Measurements from ENCODE around the gene AOC1.

Gene AOC1

DNA sequence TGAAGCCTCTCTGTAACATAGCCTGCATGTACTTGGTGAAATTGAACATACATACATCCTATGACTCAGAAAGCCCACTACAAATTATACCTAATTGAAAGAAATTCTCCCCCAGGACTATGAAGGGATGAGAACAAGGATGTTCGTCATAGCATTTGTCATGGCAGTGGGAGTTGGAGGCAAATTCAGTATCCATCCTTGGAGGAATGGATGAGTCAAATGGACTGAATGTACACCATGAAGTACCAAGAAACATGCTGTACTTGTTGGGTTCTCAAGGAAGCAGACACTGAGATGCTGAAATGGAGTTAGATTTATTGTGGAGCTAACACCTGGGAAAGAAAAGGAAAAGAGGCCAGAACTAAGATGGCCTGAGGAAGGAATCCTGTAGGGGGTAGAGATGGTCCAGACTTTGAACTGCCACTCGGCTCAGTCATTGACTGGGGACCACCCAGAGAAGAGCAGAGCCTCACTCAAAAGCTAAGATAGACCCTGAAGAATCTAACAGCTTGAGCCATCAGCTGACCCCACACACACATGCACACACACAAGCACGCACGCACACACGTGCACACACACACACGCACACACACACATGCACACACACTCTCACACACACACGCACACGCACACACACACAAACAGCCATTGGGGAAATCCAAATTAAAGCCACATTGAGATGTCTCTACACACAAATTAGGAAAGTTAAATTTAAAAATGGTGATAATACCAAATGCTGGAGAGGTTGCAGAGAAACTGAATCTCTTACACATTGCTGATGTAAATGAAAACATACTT lies 22.3 kb downstream of the AOC1 start:
- no peak overlapping the region for H3K4me3 ChIP-seq (ENCODE audit: low read depth, low read length)
- TF ChIP-seq, protein P1, sequence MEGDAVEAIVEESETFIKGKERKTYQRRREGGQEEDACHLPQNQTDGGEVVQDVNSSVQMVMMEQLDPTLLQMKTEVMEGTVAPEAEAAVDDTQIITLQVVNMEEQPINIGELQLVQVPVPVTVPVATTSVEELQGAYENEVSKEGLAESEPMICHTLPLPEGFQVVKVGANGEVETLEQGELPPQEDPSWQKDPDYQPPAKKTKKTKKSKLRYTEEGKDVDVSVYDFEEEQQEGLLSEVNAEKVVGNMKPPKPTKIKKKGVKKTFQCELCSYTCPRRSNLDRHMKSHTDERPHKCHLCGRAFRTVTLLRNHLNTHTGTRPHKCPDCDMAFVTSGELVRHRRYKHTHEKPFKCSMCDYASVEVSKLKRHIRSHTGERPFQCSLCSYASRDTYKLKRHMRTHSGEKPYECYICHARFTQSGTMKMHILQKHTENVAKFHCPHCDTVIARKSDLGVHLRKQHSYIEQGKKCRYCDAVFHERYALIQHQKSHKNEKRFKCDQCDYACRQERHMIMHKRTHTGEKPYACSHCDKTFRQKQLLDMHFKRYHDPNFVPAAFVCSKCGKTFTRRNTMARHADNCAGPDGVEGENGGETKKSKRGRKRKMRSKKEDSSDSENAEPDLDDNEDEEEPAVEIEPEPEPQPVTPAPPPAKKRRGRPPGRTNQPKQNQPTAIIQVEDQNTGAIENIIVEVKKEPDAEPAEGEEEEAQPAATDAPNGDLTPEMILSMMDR (IDR thresholded peaks at IDR 0.05; ENCODE audit: low read depth, low read length), result no peak

DNA sequence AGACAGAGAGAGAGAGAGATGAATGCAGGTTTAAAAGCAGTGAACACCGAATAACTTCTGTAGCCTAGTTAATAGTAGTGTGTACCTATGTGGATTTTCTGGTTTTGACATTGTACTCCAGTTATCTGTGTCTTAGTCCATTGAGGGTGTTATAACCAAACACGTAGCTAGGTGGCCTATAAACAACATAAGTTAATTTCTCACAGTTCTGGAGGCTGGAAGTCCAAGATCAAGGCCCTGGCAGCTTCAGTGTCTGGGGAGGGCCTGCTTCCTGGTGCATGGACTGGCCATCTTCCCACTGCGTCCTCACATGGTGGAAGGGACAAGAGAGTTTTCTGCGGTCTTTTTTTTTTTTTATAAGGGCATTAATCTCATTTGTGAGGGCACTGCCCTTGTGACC lies 23.5 kb downstream of the AOC1 start:
- TF ChIP-seq, protein P1 (IDR thresholded peaks at IDR 0.05; ENCODE audit: low read depth, low read length), result no peak
- H3K4me3 ChIP-seq (ENCODE audit: low read depth, low read length), result no peak overlapping the region

DNA sequence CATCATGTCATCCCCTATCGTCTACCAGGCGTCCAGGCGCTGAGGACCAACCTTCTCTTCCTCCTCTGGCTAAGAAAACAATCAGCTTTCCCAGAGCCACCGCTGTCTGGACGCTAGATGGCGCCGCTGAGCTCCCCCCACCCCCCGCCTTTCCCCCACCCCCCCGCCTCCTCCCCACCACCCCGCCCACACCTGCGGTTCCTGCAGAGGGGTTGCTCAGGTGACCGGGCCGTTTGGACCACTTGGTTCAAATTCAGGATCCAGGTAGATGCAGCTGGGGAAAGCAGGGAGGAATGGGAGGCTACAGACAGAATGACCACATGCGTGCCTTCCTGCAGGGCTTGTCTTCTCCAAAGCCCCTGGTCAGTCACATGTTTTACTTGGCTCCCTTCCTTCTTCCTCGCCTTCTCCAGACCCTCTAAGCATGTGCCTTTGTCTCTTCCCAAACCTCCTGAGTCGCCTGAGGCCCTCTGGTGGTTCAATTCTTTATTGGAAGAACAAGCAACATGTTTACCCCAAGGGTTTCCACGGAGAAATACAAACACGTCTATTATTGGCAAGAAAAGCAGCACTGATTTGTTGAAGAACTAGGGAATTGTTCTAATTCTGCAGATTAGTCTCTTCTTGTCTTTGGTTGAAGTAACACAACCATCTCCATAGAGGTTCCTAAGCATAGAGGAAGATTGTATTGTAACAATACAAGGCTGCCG lies 24.7 kb downstream of the AOC1 start:
- TF ChIP-seq, protein P1 (IDR thresholded peaks at IDR 0.05; ENCODE audit: low read depth, low read length), result 0 out of 2 replicates have a peak, but pooled peaks have one; percentile 20
- H3K4me3 ChIP-seq (ENCODE audit: low read depth, low read length), result no peak overlapping the region

DNA sequence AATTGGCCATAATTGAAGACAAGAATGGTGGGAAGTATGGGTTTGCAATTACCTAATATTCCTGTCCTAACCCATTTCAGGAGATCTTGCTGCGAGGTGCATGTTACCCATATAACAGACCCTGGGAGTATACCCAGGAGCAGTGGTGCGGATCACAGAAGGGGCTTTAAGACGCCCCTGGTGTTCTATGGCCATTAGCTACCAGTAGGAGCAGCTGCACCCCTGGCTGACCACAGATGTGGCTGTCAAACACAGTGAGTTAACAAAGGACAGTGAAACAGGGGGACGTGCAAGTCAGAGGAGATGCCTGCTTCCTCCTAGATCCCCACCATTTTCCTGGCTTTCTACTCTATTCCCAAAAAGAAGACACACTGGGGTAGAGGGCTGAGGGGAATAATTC lies 25.2 kb downstream of the AOC1 start:
- no peak overlapping the region for H3K4me3 ChIP-seq (ENCODE audit: low read depth, low read length)
- TF ChIP-seq, protein P1 (IDR thresholded peaks at IDR 0.05; ENCODE audit: low read depth, low read length), result no peak

DNA sequence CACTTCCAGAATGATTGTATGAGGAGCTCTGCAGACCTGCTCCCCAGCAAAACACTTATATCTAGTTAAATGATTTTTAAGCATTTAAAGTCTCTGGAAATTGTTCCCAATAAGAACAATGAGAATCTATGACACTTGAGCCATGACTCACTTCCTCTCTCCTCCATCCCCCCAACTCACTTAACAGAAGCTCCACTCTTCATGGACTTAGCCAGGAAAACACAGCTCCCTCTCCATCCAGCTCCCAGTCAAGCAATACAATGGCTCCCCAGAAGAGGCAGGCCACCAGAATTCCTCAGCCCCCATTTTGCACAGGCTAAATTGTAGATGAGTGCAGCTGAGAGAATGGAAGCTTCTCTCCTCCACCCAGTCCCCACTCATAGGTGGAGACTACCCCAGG lies 27.0 kb downstream of the AOC1 start:
- TF ChIP-seq, protein P1 (IDR thresholded peaks at IDR 0.05; ENCODE audit: low read depth, low read length), result no peak
- H3K4me3 ChIP-seq (ENCODE audit: low read depth, low read length), result no peak overlapping the region

DNA sequence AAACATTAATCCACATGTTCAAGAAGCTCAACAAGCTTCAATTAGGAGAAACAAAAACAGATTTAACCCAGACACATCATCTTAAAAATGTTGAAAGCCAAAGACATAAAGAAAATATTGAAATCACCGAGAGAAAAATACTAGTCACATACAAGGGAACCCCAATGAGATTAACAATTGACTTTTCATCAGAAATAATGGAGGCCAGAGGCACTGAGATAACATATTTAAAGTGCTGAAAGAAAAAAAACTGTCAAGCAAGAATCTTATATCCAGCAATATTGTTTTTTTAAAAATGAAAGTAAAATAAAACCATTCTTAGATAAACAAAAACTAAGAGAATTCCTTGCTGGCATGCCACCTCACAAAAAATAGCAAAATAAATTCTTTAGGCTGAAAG lies 28.9 kb downstream of the AOC1 start:
- TF ChIP-seq, protein P1 (IDR thresholded peaks at IDR 0.05; ENCODE audit: low read depth, low read length), result no peak
- H3K4me3 ChIP-seq (ENCODE audit: low read depth, low read length), result no peak overlapping the region

Data from WI38 (cell line).